NCI-H2227 treated with DMSO at 0.1 percent for 48 hours (cell line): ENCODE results near the gene MAGED1.

Experiments
- DNase-seq: peaks from one replicate; lab custom pipeline; 2025; lab: John Stamatoyannopoulos, UW

Gene MAGED1

GRCh38 chrX:51892921-51893745 lies at the start of gene MAGED1:
MAGED1 (plus strand) TSS chrX:51893623; CDS start chrX:51894305, 682 bp downstream.
- DNase-seq, result peak; percentile 99

GRCh38 chrX:51847463-51847862 lies 46.0 kb upstream of the MAGED1 start:
- DNase-seq, result no peak

GRCh38 chrX:51851507-51852085 lies 41.8 kb upstream of the MAGED1 start:
- no peak for DNase-seq

GRCh38 chrX:51852096-51852495 lies 41.3 kb upstream of the MAGED1 start:
- DNase-seq, result no peak

GRCh38 chrX:51852621-51853020 lies 40.8 kb upstream of the MAGED1 start:
- no peak for DNase-seq

- DNase-seq, result no peak
These were observed 40.2 kb upstream of the MAGED1 start for GRCh38 chrX:51853251-51853650.

- DNase-seq, result no peak
These were observed 37.7 kb upstream of the MAGED1 start for GRCh38 chrX:51855698-51856097.

GRCh38 chrX:51857159-51857733 lies 36.2 kb upstream of the MAGED1 start:
- DNase-seq, result no peak

GRCh38 chrX:51860679-51861078 lies 32.7 kb upstream of the MAGED1 start:
- peak; percentile 3 for DNase-seq

GRCh38 chrX:51862920-51863319 lies 30.5 kb upstream of the MAGED1 start:
- no peak for DNase-seq

GRCh38 chrX:51866210-51866609 lies 27.2 kb upstream of the MAGED1 start:
- no peak for DNase-seq

- no peak for DNase-seq
These were observed 25.8 kb upstream of the MAGED1 start for GRCh38 chrX:51867626-51868025.

GRCh38 chrX:51870354-51870753 lies 23.1 kb upstream of the MAGED1 start:
- no peak for DNase-seq

- no peak for DNase-seq
These were observed 19.3 kb upstream of the MAGED1 start for GRCh38 chrX:51874123-51874522.

- DNase-seq, result no peak
These were observed 17.0 kb upstream of the MAGED1 start for GRCh38 chrX:51876441-51876840.

- DNase-seq, result no peak
These were observed 15.4 kb upstream of the MAGED1 start for GRCh38 chrX:51878056-51878455.

- no peak for DNase-seq
These were observed 3.6 kb upstream of the MAGED1 start for GRCh38 chrX:51889851-51890250.

GRCh38 chrX:51891245-51891644 lies 2.2 kb upstream of the MAGED1 start:
- DNase-seq, result no peak

- peak; percentile 51 for DNase-seq
These were observed 1.4 kb upstream of the MAGED1 start for GRCh38 chrX:51891821-51892551.

- peak; percentile 36 for DNase-seq
These were observed 691 bp downstream of the MAGED1 start for GRCh38 chrX:51893931-51894696.

GRCh38 chrX:51894697-51895336 lies 1.4 kb downstream of the MAGED1 start:
- DNase-seq, result peak; percentile 5
